NCI-H446 treated with DMSO at 0.1 percent for 48 hours (cell line): ENCODE results near the gene MEX3B.
"Not testable (repeated sequence)": the region's sequence is repeated elsewhere in the genome, so short reads cannot be mapped to it uniquely, and the experiment has no call there.

Experiments
- DNase-seq: peaks from one replicate; lab custom pipeline; 2025; lab: John Stamatoyannopoulos, UW

The MEX3B gene

DNA sequence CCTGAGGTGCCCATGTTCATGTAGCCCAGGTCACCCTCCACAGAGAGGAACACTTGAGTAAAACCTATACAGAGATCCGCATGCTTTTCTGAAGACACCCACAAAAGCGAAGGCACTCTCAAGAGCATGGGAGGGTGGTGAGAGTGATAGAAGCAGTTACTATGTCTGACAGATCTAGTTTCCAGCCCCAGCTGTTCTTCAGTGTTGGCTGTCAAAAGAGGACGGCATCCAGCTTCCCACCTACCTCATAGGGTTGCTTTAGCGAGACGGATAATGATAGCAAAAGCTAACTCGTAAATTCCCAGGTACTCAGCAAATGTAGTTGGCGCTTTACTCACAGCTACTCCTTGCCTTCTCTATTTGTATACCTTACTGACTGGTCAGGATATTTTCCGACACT lies 3.0 kb upstream of the MEX3B start:
- DNase-seq = no peak

DNA sequence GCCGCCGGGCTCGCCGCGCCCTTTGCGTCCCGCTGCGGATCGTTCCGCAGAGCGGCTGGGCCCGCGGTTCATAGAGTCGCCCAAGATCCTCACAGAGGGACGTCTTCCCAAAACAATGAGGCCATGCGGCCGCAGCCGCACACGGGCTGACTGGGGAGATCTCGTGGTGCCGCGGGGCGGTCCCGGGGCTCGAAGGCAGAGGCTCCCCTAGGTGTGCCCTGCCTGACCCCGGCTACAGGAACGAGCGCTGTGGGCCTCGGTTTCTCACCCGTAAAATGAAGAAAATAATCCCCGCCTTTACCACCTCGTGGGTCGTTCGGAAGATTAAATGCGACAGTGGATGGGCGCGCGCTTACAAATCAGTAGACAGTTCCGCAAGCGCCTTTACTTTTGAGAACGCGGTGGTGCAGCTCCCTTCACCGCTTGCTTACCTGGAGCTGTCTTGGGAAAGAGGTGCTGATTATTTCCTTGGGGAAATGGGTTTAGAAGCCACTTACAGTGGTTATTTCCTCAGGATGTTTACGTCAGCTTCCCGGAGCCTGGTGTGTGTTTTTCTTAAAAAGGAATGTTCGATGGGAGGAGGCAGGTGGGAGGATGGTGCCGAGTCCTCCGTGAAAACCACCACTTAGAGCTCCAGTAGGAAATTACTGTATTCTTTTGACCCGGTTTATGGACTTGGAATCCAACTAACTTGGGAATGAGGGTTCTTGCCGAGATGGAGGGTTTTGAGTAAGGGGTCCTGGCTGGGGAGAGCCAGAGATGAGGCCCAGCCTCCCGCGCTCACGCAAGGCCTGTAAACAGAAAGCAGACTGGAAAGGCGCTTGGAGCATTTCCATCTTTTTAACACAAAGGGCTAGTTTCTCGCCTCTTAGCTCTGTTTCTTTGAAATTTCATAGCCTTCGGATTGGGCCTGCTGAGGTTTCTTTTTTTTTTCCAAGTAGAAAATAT lies 1.9 kb upstream of the MEX3B start:
- DNase-seq = no peak

DNA sequence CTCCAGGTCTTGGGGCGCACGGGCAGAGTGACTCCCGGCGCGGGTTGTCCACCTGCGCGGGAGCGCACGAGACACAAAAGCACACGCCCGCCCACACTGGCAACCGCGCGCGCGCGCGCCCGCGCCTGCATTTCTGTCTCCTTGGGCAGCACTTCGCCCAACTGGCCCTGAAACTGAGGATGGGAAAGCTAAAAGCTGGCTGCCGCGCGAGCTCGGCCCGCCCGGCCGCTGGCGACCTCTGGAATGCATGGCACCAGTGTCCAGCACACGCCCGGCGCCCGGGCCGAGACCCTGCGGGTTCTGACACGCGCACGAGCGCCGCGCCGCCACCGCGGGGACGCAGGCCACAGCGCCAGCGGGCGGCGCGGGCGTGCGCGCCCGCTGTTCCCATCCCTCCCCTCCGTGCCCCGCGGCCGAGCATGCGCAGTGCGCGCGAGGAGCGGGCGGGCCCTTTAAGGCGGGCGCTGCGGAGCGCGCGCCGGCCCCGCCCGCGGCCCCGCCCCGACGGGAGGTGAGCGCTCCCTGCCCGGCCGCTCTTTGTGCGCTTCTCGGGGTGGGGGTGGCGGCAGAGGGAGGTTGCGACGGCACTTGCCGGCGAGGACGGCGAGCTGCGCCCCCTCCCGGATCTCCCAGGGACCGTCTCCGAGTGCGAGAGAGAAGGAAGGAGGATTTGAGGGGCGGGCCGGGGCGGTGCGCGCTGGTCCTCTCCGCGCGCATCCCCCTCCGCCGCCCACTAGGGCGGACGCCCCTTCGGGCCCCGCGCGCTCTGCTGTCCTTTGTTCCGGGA lies 1.0 kb upstream of the MEX3B start:
- peak; percentile 79 for DNase-seq

DNA sequence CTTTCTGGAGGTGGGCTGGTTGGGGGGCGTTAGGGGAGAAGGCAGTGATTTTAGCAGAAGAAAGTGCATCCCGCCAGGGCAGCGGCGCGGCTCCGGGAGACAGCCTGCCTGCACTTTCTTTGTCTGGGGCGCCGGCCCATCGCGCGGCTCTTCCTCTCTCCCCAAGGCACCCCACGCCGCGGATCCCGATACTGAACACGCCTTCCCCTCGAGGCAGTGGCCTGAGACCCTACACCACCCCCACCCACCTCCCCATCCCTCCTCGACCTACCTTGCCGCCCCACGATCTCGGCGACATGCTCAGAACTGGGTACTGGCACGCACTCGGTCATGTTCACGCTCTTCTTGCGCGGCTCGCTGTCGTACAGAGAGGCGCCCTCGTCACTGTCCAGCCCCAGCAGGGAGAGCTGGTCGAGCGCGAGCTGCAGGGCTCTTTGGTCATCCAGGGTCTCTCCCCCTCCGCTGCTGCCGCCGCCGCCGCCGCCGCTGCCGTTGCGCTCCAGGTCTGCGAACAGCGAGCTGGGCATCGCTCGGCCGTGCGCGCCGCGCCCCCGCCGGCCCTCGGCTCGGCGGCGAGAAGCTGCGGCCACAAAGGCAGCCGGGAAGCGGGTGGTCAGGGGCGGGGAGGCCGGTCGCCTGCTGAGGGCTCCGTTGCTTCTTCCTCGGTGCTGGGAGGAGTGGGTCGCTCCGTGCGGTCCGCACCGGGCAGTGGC lies 483 bp downstream of the MEX3B start:
- DNase-seq = no peak

DNA sequence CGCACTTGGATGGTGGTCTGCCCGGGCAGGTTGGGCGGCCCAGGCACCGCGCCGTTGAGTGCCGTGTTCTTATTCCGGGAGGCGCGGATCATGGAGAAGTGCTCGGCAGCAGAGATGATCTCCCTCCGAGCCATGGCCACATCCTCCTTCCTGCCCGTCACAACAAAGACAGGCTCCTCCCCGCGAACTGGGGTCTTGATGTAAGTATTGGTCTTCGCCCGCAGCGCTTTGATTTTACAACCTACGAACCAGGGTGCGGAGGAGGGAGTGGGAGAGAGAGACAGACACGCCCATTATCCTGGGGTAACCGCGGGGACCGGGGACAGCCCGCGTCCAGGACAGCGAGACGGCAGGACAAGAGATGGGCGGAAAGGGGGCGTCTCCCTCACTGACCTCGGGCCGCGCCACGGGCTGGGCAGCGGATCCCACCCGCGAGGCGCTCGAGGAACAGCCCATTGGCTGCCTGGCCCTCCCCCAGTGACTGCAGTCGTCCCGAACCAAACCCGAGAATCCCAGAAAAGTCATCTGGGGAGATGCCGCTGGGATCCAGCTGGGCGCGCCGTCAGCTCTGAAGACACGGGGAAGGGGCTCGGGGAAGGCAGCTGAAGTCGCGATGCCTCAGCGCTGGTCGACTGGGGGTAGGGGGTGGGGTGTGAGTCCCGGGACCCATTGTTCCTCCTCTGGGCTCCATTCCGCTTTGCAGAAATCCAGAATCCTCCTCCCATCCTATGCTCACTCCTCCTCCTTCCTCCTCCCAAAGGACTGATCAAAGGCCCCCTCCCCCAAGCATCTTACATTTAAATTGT lies 1.2 kb downstream of the MEX3B start:
- DNase-seq = no peak

DNA sequence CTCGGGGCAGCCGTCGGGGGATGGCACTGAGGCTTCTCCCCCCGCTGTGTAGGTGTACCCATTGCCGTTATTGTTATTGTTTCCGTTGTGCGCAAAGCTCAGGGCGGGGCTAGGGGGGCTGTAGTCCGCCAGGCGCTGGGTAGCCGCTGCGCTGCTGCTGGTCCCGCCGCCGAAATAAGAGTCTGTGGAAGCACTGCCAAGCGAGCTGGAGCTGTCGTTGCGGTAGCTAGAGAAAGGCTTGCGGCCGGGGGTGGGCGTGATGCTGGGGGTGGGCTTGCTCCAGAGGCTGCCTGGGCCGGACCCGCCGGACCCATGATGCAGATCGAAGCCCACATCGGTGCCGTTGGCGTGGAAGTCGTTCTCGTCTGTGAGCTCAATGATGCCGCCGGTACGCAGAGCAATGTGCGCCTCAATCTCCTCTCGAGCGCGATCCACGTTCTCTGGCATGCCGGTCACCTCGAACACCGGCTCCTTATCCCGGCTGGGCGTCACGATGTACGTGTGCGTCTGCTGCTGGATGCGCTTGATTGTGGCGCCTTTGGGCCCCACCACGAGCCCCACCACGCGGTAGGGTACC lies 1.9 kb downstream of the MEX3B start:
- no peak for DNase-seq

DNA sequence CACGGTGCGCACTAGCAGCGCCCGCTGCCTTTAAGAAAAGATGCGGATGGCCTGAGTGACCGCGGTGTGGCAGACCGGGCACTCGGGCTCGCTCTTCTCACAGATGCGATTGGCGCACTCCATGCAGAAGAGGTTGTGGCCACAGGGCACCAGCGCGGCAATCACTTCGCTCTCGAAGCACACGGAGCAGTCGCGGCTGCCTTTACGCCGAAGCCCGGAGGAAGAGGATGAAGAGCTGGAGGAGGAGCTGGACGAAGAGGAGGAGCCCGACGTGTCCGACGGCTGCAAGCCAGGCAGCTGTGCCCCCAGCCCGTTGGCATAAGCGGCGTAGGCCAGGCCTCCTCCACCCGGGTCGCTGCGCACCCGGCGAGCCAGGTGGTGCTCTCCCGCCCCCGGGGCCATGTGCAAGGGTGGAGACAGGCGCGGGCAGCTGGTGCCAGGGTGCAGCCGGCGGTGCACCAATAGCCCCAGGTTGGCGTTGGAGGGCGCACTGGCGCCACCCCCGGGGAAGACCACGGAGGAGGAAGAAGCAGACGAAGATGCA lies 2.6 kb downstream of the MEX3B start:
- DNase-seq = no peak

DNA sequence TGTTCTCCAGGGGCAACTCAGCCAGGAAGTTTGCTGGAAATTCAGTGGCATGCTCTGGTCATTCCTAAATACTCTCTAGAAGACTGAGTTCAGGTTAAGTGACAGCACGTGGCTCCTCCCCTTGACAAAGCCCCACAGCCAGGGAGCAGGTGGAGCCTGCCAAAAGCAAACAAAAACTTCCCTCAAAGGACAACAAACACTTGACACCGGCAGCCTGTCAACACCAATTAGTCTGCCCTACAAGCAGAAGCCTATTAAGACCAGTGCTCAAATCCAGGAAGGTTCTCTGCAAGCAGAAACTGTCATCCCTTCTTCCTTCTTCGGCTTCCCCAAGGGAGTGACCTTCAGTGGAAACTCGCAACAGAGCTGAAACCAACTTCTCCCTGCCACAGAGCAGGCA lies 5.0 kb downstream of the MEX3B start:
- DNase-seq = peak; percentile 34

DNA sequence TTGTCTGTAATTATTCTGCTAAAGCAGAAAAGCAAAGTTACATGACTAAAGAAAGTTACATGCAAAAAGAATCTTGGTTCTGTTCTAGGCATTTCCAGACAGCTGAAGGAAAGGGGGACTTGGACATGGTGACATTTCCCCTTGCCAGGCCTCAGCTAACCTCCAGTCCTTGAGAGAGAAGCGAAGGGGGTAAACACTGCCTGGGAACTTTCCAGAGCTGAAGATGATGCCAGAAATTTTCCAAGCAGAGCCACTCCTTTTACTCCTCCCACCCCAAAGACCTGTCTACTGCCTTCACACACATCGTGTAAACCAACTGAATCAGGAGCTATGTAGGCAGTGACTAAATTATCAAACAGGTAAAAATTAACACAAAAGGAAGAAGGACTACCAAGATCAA lies 5.4 kb downstream of the MEX3B start:
- no peak for DNase-seq

DNA sequence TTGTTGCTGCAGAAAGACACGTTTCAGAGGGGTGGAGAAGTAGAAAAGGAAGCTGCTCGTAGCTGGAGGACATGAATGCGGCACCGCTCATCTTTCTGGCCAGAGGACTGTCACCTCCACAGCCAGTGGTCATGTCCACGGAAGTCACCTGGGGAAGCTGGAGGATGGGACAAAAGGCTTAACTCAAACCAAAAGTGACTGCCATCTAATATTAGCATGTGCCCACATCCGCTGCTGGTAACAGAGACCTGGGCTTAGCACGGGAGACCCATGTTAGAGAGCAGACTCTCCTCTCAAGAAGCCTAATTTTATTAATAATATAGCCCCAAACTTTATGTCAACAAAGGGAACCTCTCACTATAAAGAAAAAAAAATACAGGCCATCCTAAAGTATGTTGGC lies 5.9 kb downstream of the MEX3B start:
- DNase-seq = no peak

DNA sequence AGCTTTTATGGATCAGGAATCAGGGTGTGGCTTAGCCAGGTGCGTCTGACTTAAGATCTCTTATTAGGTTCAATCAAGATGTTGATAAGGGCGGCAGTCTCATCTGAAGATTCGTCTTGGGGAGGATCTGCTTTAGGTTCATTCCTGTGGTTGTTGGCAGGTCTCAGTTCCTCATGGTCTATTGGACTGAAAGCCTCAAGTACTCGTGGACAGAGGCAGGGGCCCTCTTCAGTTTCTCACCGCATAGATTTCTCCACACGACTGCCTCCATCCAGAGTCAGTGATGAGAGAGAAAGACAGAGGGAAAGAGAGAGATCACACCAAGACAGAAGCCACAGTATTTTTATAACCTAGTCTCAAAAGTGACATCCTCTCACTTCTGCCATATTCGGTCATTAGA lies 9.4 kb downstream of the MEX3B start:
- DNase-seq = no peak

DNA sequence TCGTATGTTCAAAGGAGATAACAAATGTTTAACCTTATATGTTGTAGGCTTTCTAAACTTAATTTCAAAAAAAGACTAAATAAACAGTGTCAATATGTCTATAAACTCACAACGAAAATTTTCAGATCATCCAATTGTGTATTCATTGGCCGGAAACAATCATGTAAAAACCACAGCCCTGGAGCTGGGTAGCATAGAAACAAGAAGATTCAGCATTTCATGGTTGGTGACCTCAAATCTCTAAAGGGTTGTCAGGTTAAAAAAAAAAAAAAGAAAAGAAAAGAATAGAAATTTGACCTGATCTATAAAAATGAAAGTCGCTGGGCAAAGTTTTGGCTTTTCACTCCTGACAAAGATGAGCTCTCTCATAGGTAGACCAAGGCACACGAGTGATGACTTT lies 13.9 kb downstream of the MEX3B start:
- no peak for DNase-seq

DNA sequence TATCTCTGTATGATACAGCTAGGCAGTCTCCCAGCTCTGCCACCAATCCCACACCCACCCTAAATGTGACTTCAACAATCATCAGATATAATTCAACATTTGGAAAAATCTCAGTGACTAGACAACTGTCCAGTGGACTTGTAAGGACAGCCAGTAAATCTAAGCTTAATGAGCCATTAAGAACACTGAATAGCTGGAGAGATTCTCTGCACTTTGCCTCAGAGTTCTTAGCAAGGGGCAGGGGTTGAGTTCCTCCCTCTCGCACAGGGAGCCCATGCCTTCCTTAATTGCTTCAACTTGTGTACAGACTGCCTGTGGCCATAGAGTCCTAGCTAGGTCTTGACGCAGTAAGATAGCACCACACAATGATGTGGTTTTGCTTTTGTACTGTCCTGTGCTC lies 15.6 kb downstream of the MEX3B start:
- DNase-seq = no peak

DNA sequence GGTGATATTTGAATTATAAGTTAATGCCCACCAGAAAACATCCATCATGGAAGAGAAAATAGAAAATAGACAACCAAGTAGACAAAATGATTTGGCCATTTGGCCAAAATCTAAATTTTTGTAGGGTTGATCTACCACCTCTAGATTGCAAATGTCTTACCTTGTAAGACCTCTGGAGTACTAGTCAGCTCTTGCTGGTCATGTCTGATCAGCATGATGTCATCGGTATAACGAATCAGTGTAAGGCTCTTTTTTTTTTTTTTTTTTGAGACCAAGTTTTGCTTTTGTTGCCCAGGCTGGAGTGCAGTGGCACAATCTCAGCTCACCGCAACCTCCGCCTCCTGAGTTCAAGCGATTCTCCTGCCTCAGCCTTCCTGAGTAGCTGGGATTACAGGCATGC lies 17.7 kb downstream of the MEX3B start:
- not testable (repeated sequence) for DNase-seq

DNA sequence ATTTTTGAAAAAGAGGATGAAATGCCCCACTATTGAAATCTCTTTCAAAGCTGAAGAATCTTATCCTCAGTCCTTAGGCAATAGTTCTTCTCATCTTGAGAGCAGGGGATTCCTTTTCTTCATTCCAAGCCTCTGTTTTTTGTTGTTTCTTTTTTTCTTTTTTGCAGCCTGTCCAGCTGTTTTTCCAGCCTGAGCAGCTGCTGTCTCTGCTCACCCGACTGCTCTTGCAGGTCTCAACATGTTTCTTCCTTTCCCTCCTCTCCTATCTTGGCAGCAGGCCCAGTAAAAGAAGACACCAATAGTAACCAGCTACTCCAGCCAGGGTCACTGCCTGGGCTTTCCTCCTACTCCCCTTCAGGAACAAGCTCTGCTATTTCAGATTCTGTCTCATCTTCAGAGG lies 23.8 kb downstream of the MEX3B start:
- peak; percentile 88 for DNase-seq

DNA sequence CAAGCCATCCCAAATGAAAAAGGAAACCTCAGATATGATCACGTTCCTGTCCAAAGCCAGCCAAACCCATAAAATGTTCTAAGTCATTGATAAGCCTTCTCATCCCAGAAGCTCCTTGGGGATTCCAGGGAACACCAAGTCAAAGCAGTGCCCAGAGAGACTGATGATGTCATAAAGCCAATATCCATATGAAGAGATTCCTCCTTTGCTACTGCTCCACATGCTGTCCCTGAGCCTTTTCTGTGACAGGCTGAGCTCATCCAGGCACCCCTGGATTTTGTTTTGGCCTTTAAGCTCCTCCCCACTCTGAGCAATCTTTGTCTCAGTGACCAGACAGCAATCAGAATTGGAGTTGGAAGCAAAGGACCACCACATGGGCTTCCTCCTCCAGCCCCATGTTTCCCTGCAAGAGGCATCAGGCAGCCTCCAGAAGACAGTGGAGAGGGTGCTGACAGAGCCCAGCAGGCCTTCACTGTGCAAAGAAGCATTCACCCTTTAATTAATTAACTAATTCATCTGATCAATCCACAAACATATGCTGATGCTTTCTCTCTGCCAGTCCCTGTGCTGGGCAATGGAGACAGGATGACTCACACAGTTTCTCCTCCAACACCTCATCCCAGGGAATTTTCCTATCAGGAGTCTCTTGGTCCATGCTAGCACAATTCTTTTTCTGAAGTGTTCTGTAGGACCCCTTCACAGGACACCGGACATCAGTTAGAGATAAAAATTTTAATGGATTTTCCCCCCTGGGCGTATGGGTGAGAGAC lies 25.0 kb downstream of the MEX3B start:
- peak; percentile 81 for DNase-seq

DNA sequence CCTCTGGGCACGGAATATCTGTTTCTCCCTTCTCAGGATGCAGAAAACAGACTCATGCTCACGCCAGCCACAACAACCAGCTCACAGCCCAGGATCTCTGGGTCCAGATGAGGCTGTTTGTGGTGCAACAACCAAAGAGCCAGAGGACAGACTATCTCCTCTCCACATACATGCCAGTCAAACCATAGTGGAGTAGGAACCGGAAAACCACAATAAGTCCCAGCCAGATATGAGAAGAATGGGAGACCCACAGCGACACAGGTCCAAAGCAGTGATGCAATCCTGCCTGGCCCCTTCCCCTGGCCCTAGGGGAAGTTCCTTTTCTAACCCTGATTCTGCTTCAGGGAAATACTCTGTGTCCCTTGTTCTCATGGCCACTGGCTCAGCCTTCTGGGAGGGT lies 27.6 kb downstream of the MEX3B start:
- no peak for DNase-seq

DNA sequence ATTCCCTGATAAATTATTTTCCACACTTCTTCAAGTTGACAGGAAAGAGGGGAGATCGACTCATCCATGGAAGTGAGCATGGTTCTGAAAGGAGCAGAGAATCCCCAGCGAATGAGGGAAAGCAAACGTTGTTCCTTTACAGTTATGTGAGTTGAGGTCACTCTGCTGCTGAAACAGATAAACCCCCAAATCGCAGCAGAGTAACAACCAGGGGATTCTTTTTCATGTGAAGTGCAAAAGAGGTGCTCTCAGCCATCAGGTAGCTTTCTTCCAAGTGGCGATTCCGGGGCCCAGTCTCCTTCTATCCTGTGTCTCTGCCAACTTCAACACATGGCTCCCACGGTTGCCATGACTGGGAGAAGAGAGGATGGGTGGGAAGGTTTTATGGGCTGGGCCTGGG lies 28.2 kb downstream of the MEX3B start:
- no peak for DNase-seq

DNA sequence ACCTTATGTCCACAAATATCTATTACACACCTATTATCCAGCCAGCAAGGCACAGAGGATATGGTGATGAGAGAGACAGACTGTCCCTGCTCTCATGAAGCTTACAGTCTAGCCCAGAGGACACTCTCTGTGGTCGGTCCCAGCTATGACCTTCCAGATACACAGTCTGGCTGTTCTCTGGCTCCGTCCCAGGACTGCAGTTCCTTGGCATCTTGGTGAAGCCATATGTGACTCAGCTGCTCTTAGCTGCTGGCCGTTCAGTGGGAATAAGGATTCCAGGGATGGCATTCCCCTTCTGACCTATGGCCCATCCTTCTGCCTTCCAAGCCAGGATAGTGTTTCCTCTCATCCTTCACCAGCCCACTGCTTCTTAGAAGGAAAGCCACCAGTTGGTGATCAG lies 30.8 kb downstream of the MEX3B start:
- DNase-seq = no peak

DNA sequence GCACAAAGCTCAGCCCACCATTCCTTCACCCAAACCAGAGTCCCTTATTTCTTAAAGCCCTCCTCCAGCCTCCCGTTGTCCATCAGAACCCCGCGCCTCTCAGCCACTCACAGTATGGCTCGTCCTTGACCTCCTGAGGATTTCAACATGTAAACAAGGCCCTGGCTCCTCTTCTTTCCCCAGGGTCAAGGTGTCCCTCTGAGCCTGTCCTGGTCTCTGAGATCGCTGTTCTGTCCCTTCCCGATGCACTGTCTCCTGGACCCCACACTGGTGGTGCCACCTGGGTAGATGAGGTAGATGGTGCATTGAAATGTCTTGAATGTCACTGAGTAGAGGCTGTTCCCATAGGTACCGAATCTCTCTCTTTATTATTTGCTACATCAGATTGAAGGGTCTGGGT lies 32.9 kb downstream of the MEX3B start:
- DNase-seq = no peak
